IMR-90 (cell line): ENCODE data around the gene SSX2IP. TPM values are rescaled to one million over a fixed set of nuclear protein-coding genes. Genes with fewer than 3 reads are reported as not detected.

Experiments
- ATAC-seq: fragments of 200-7000 bp; cut with Tn5 transposase; 2 replicates; pipeline ENCODE4 v1.9.1; 2020; ENCODE audit warnings: low read depth, mild to moderate bottlenecking, moderate library complexity
- BruUV-seq: library from RNA; stranded (reverse); fragments of 400-500 nt; replicated peaks from 2 replicates; lab custom pipeline; 2021; lab: Mats Ljungman, UMichigan
- CTCF ChIA-PET: fragments of 300-600 bp; formaldehyde crosslinking; extraction: SDS; loops from one replicate; lab custom pipeline; 2021; ENCODE audit warnings: antibody characterized with exemption; lab: Yijun Ruan, JAX
- POLR2A ChIA-PET: fragments of 300-600 bp; sonication (Branson Sonifier 250); formaldehyde crosslinking; loops from one replicate; lab custom pipeline; 2022; ENCODE audit warnings: antibody characterized with exemption; ENCODE audit not compliant: unreplicated experiment; lab: Charles Lee
- DNase-seq: peaks from one replicate; pipeline ENCODE4 v3.0.0; 2013
- H2AFZ ChIP-seq: replicated peaks from 2 replicates; pipeline ENCODE3; 2013; ENCODE audit warnings: low read length, mild to moderate bottlenecking; ENCODE audit not compliant: poor library complexity
- H2AK5ac ChIP-seq: 2 replicates; pipeline ENCODE4 v1.6.1; 2013; ENCODE audit warnings: low read depth, low read length, inconsistent platforms
- H2AK9ac ChIP-seq: replicated peaks from 2 replicates; pipeline ENCODE3; 2013; ENCODE audit warnings: mild to moderate bottlenecking, low read depth, low read length, moderate library complexity; ENCODE audit not compliant: poor library complexity
- H2BK120ac ChIP-seq: 2 replicates; pipeline ENCODE4 v1.6.1; 2013; ENCODE audit warnings: low read depth, low read length, inconsistent platforms
- H2BK15ac ChIP-seq: 3 replicates; pipeline ENCODE4 v1.6.1; 2013; ENCODE audit warnings: low read depth, low read length, inconsistent platforms
- H2BK20ac ChIP-seq: 2 replicates; pipeline ENCODE4 v1.6.1; 2013; ENCODE audit warnings: low read depth, mild to moderate bottlenecking, inconsistent platforms, low read length, moderate library complexity
- H2BK5ac ChIP-seq: 2 replicates; pipeline ENCODE4 v1.6.1; 2013; ENCODE audit warnings: mild to moderate bottlenecking, low read depth, low read length, inconsistent platforms; ENCODE audit not compliant: poor library complexity, severe bottlenecking
- H3K14ac ChIP-seq: replicated peaks from 2 replicates; pipeline ENCODE4 v1.6.1; 2013; ENCODE audit warnings: low read depth, low read length, inconsistent platforms
- H3K18ac ChIP-seq: 2 replicates; pipeline ENCODE4 v1.6.1; 2013; ENCODE audit warnings: low read depth, low read length, control low read depth
- H3K23ac ChIP-seq: 2 replicates; pipeline ENCODE4 v1.6.1; 2013; ENCODE audit warnings: low read depth, low read length, inconsistent platforms
- H3K27ac ChIP-seq: 2 replicates; pipeline ENCODE4 v1.5.1; 2013; ENCODE audit warnings: mild to moderate bottlenecking, control low read depth, low read length; ENCODE audit not compliant: insufficient read depth
- H3K27me3 ChIP-seq: 2 replicates; pipeline ENCODE4 v1.6.1; 2013; ENCODE audit warnings: low read length; ENCODE audit not compliant: control insufficient read depth, insufficient read depth
- H3K36me3 ChIP-seq: 2 replicates; pipeline ENCODE4 v1.6.1; 2013; ENCODE audit warnings: low read length, mixed read lengths; ENCODE audit not compliant: control insufficient read depth, insufficient read depth
- H3K4ac ChIP-seq: 2 replicates; pipeline ENCODE4 v1.6.1; 2013; ENCODE audit warnings: low read depth, low read length, inconsistent platforms
- H3K4me1 ChIP-seq: 2 replicates; pipeline ENCODE4 v1.6.1; 2013; ENCODE audit warnings: low read length, mixed read lengths; ENCODE audit not compliant: control insufficient read depth, insufficient read depth
- H3K4me2 ChIP-seq: 2 replicates; pipeline ENCODE4 v1.6.1; 2013; ENCODE audit warnings: low read depth, mild to moderate bottlenecking, control low read depth, low read length, moderate library complexity
- H3K4me3 ChIP-seq: 2 replicates; pipeline ENCODE4 v1.5.1; 2013; ENCODE audit warnings: low read depth, mild to moderate bottlenecking, control low read depth, low read length, moderate library complexity; ENCODE audit not compliant: insufficient read depth
- H3K56ac ChIP-seq: 2 replicates; pipeline ENCODE4 v1.6.1; 2013; ENCODE audit warnings: low read length, inconsistent platforms; ENCODE audit not compliant: insufficient read depth; ENCODE audit errors: extremely low read depth
- H3K79me1 ChIP-seq, 2 experiments: 2 replicates each; pipeline ENCODE4 v1.6.1; 2013; ENCODE audit warnings: low read length in 2 of 2, inconsistent platforms in 1 of 2, low read depth in 1 of 2
- H3K9ac ChIP-seq: 2 replicates; pipeline ENCODE4 v1.6.1; 2013; ENCODE audit warnings: low read depth, low read length, control low read depth
- H3K9me1 ChIP-seq: 2 replicates; pipeline ENCODE4 v1.6.1; 2013; ENCODE audit warnings: low read length, inconsistent platforms; ENCODE audit not compliant: insufficient read depth
- H3K9me3 ChIP-seq: 2 replicates; pipeline ENCODE4 v1.6.1; 2013; ENCODE audit warnings: low read length; ENCODE audit not compliant: control insufficient read depth, insufficient read depth
- H4K20me1 ChIP-seq: 2 replicates; pipeline ENCODE4 v1.6.1; 2013; ENCODE audit warnings: low read length, inconsistent platforms; ENCODE audit not compliant: insufficient read depth
- H4K5ac ChIP-seq: 2 replicates; pipeline ENCODE4 v1.6.1; 2013; ENCODE audit warnings: mild to moderate bottlenecking, low read depth, low read length, control low read depth
- H4K8ac ChIP-seq, 2 experiments: 2 replicates each; pipeline ENCODE4 v1.6.1; 2013; ENCODE audit warnings: low read depth in 2 of 2, low read length in 2 of 2, control low read depth in 1 of 2, inconsistent platforms in 1 of 2
- H4K91ac ChIP-seq: 2 replicates; pipeline ENCODE4 v1.6.1; 2013; ENCODE audit warnings: low read depth, low read length, inconsistent platforms; ENCODE audit not compliant: insufficient read depth
- CEBPB ChIP-seq: IDR thresholded peaks from 2 replicates; pipeline ENCODE4 v1.6.1; 2012; ENCODE audit warnings: low read depth, low read length, improper control_type of control experiment
- CHD1 ChIP-seq: IDR thresholded peaks from 2 replicates; pipeline ENCODE4 v1.6.1; 2012; ENCODE audit warnings: low read depth, low read length, improper control_type of control experiment
- CTCF ChIP-seq: conservative IDR thresholded peaks from 2 replicates; pipeline ENCODE4 v1.5.1; 2012; ENCODE audit warnings: mild to moderate bottlenecking, low read depth, low read length, improper control_type of control experiment
- ELK1 ChIP-seq: fragments of 150-350 bp; IDR thresholded peaks from 2 replicates; pipeline ENCODE4 v1.6.1; 2016; ENCODE audit warnings: low read depth, mild to moderate bottlenecking, low read length, moderate library complexity, borderline replicate concordance
- FOS ChIP-seq: fragments of 150-350 bp; IDR thresholded peaks from 2 replicates; pipeline ENCODE4 v1.6.1; 2016; ENCODE audit warnings: low read depth, low read length
- MAFK ChIP-seq: IDR thresholded peaks from 2 replicates; pipeline ENCODE4 v1.6.1; 2012; ENCODE audit warnings: low read depth, low read length, improper control_type of control experiment
- MAZ ChIP-seq: IDR thresholded peaks from 2 replicates; pipeline ENCODE4 v1.6.1; 2012; ENCODE audit warnings: low read depth, mild to moderate bottlenecking, low read length, improper control_type of control experiment, moderate library complexity, borderline replicate concordance
- MXI1 ChIP-seq: IDR thresholded peaks from 2 replicates; pipeline ENCODE4 v1.6.1; 2012; ENCODE audit warnings: low read depth, mild to moderate bottlenecking, low read length, moderate library complexity, borderline replicate concordance
- NFE2L2 ChIP-seq: fragments of 150-350 bp; IDR thresholded peaks from 2 replicates; pipeline ENCODE4 v1.6.1; 2016; ENCODE audit warnings: low read depth, mild to moderate bottlenecking, low read length
- POLR2A ChIP-seq: IDR thresholded peaks from 2 replicates; pipeline ENCODE4 v1.6.1; 2012; ENCODE audit warnings: mild to moderate bottlenecking, low read depth, low read length
- RAD21 ChIP-seq: IDR thresholded peaks from 2 replicates; pipeline ENCODE4 v1.6.1; 2012; ENCODE audit warnings: low read length, improper control_type of control experiment
- RFX5 ChIP-seq: IDR thresholded peaks from 2 replicates; pipeline ENCODE4 v1.8.0; 2012; ENCODE audit warnings: low read depth, mild to moderate bottlenecking, low read length, moderate library complexity
- SMC3 ChIP-seq: fragments of 150-350 bp; IDR thresholded peaks from 2 replicates; pipeline ENCODE4 v1.6.1; 2016; ENCODE audit warnings: low read depth, mild to moderate bottlenecking, antibody characterized with exemption, low read length, moderate library complexity
- USF2 ChIP-seq: fragments of 150-350 bp; IDR thresholded peaks from 2 replicates; pipeline ENCODE4 v1.6.1; 2017; ENCODE audit warnings: mild to moderate bottlenecking, antibody characterized with exemption, low read length, low read depth
- WGBS, 2 experiments: methylation state at CpG; one replicate each; pipeline versions ENCODE4 v1.1.5 to v1.1.7; 2013; ENCODE audit warnings: missing lambda C conversion rate in 2 of 2; ENCODE audit not compliant: insufficient read length in 1 of 2; ENCODE audit errors: extremely low coverage in 2 of 2; 5-methylcytosine and 5-hydroxymethylcytosine counted together
- dilution Hi-C: fragments of 300-500 bp; cut with HindIII; formaldehyde crosslinking; loops from one replicate; pipeline ENCODE4 v1.14.3; 2018; ENCODE audit warnings: low sequenced_read_pairs; ENCODE audit not compliant: unreplicated experiment
- in situ Hi-C: fragments of 300-500 bp; cut with MboI; formaldehyde crosslinking; loops from 3 replicates; pipeline ENCODE4 v1.14.3; 2019; ENCODE audit warnings: low sequenced_read_pairs, inconsistent platforms, mixed read lengths
- intact Hi-C: fragments of 100-400 bp; cut with micrococcal nuclease; formaldehyde crosslinking; loops from 2 replicates; pipeline ENCODE4 v1.10.0; 2022
- polyA plus RNA-seq, 3 experiments: library from polyadenylated mRNA; depleted of rRNA; stranded (reverse); fragments of >200 nt; gene quantifications; 2 replicates each; pipeline ENCODE4 v1.2.3, GENCODE V29; 2012; ENCODE audit warnings: low replicate concordance in 1 of 3
- total RNA-seq: library from RNA; depleted of rRNA; stranded (reverse); fragments of >200 nt; gene quantifications from 2 replicates; pipeline ENCODE4 v1.2.3, GENCODE V29; 2012

The SSX2IP gene
- total and polyA plus RNA-seq, 2 of the 4 experiments (the other 2 are of a cell fraction), result 7.7 to 13.4 TPM

GRCh38 chr1:84619383-84620102 lies 70.7 kb downstream of the SSX2IP start:
- BruUV-seq, result no TSS peak
- Histone ChIP-seq H3K9me1 (no peaks in the 10 kb centered on the region), H3K56ac (no peak overlapping the region; the same call in 1 of the 2 replicates), H2AFZ (peak overlapping the region; percentile 9), H4K20me1 (no peaks in the 10 kb centered on the region), H3K4ac (peak overlapping the region; percentile 3; the same call in 1 of the 2 replicates), H3K14ac (peak overlapping the region; percentile 50; the same call in 1 of the 2 replicates), H3K9ac (no peak overlapping the region), H3K18ac (no peak overlapping the region), H2BK5ac (peak overlapping the region; percentile 65), H3K4me3 (no peak overlapping the region), H4K5ac (peak overlapping the region; percentile 0; the same call in 1 of the 2 replicates), H2BK20ac (peak overlapping the region; percentile 39; the same call in 1 of the 2 replicates), H2BK120ac (peak overlapping the region; percentile 46), H3K4me1 (peaks cover 6% of the 10 kb centered on the region), H3K27ac (peak overlapping the region; percentile 38; the same call in 1 of the 2 replicates), H4K91ac (peak overlapping the region; percentile 5; the same call in 1 of the 2 replicates), H3K4me2 (peak overlapping the region; percentile 36), H2BK15ac (no peak overlapping the region; the same call in 2 of the 3 replicates), H3K36me3 (no peaks in the 10 kb centered on the region), H3K9me3 (no peaks in the 10 kb centered on the region), H2AK5ac (no peak overlapping the region), H4K8ac (peak overlapping the region; percentile 0 to 76; a peak in 3 of 4 replicates), H3K79me1 (no peaks in the 10 kb centered on the region), H2AK9ac (no peak overlapping the region), H3K27me3 (no peaks in the 10 kb centered on the region), H3K23ac (no peak overlapping the region)
- POLR2A ChIA-PET, result no interaction called here
- CTCF ChIA-PET, result interaction anchor here (0.9 to 1.2 kb wide), 2 partner anchors 20 to 182 kb away, joined by 3 to 5 read pairs; no protein-coding TSS in a partner anchor
- intact Hi-C loops (loop anchor here (1.0 to 10.0 kb wide), 7 partner anchors 45 to 715 kb away; partner anchors contain the start of gene CTBS), in situ Hi-C loops (loop anchor here (25.0 kb wide), 2 partner anchors 318 to 482 kb away; partner anchors contain the start of gene PRKACB), dilution Hi-C loops (no loop called here)
- DNase-seq, result peak; percentile 81
- ATAC-seq, result peak; percentile 43
- WGBS, 2 experiments, result no CpG with 5 or more reads among the region's 9 CpGs
- TF ChIP-seq CHD1 (no peak), CTCF (no peak), RAD21 (no peak), RFX5 (no peak), NFE2L2 (no peak), ELK1 (no peak), CEBPB (peak; percentile 15; the same call in 1 of the 2 replicates), MAFK (0 out of 2 replicates have a peak, but pooled peaks have one; percentile 0), MAZ (no peak), USF2 (no peak), SMC3 (no peak), FOS (no peak), MXI1 (no peak), POLR2A (no peak)
